Measurements from ENCODE around the gene EIF4H.

The EIF4H gene

DNA sequence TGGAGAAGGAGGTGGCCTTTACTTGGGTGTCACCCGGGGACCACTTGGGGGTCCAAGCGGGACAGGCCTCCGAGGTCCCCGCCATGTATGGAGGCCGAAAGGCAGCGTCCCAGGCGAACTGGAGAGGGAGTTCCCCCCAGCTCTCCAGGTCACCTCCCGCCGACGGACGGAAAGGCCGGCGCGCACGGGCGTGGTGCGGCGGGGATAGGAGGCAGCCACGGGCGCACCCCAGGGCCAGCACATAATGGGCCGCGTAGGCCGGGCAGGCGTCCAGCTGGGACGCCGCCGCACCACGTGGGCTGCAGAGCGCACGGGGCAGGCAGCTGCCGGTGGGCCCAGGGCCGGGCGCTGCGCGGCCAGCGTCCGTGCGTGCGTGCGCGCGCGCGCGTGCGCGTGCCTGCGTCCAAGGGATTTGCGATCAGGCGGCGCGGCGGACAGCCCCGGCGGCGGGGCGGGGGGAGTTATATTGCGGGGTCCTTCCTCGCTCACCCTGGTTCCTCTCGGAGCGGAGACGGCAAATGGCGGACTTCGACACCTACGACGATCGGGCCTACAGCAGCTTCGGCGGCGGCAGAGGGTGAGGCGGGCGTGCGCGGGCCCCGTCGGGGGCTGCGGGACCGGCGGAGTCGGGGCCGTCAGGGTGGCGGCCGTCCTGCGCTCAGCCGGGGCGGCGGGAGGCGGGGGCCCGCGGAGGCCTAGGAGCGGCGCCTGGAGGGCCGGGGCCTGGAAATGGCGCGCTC lies at the start of gene EIF4H:
Gene EIF4H (plus strand): TSS at position 491 of the 740 bp plus-strand sequence. CDS start 28 bp downstream, at position 519.
- DNase-seq (ENCODE audit: low spot score in 2 of 2) = peak; percentile 83 to 97

DNA sequence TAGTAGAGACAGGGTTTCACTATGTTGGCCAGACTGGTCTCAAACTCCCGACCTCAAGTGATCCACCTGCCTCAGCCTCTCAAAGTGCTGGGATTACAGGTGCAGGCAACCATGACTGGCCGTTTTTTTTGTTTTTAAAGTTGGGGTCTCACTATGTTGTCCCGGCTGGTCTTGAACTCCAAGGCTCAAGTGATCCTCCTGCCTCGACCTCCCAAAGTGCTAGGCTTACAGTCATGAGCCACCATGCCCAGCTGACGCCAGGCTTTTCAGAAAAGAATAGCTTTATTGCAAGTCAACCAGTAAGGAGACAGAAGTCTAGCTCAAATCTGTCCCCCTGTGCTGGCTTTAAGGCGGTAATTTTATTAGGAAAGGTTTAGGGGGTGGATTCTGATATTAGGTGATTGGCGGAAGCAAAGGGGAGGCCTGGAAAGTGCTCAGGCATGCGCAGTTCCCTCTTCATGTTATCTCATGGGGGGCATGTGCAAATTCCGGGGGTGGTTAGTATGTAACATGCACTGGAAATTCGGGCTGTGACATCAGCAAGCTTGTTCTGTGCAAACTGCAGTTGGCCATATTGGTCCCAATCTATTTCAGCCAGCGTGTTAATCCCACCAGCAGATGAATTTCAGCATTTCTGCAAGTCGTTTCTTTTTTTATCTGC lies 47.8 kb upstream of the EIF4H start:
- Histone ChIP-seq H3K9me3 (no peaks in the 10 kb centered on the region), H3K4me1 (no peaks in the 10 kb centered on the region), H3K4me3 (no peak overlapping the region), H3K27me3 (ENCODE audit: low read depth) (no peaks in the 10 kb centered on the region), H3K36me3 (replicated peaks) (peaks cover 5% of the 10 kb centered on the region)
- DNase-seq (ENCODE audit: low spot score in 2 of 2) = no peak
- in situ Hi-C loops (cut with MboI; ENCODE audit: low sequenced_read_pairs) = no loop called here

More for the DNA sequence above, at the start of gene EIF4H:
- Histone ChIP-seq H3K27me3 (ENCODE audit: low read depth) (no peaks in the 10 kb centered on the region), H3K4me3 (peak within 1 kb of the TSS; percentile 90), H3K36me3 (replicated peaks) (peaks cover 28% of the 10 kb centered on the region), H3K4me1 (peaks cover 23% of the 10 kb centered on the region), H3K9me3 (no peaks in the 10 kb centered on the region)
- in situ Hi-C loops (cut with MboI; ENCODE audit: low sequenced_read_pairs) = no loop called here

DNA sequence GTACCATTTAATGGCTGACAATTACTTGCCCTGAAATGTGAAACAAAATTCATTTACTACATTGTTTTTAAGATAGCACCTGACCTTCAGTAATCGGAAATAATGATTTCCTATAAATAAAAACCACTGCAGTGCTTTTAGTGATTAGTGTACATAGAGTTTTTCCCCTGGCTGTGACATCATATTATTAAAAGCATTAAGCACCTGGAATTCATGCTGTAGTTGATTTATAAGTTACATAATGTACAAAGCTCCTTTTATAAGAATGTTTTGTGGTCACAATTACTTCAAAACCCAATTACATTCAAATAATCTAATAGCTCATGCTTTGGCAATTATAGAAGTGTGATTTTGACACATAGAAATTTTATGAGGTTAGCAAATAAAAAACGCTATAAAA lies 44.3 kb upstream of the EIF4H start:
- Histone ChIP-seq H3K4me1 (no peaks in the 10 kb centered on the region), H3K4me3 (no peak overlapping the region), H3K9me3 (no peaks in the 10 kb centered on the region), H3K36me3 (replicated peaks) (no peaks in the 10 kb centered on the region), H3K27me3 (ENCODE audit: low read depth) (no peaks in the 10 kb centered on the region)
- in situ Hi-C loops (cut with MboI; ENCODE audit: low sequenced_read_pairs) = no loop called here
- DNase-seq (ENCODE audit: low spot score in 2 of 2) = no peak

DNA sequence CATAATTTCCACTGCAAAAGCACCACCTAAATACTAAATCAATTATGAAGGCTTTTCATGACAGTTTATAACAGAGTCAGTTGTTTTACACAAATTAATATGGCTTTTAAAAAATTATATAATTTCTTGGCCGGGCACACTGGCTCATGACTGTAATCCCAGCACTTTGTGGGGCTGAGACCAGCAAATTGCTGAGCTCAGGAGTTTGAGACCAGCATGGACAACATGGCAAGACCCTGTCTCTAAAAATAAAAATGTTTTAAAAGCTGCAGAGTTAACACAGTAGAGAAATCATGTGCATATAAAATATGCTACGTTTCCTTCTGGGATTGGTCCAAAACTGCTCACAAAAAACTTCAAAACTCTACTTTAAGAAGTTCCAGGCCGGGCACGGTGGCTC lies 43.6 kb upstream of the EIF4H start:
- Histone ChIP-seq H3K27me3 (ENCODE audit: low read depth) (no peaks in the 10 kb centered on the region), H3K4me1 (no peaks in the 10 kb centered on the region), H3K4me3 (no peak overlapping the region), H3K9me3 (no peaks in the 10 kb centered on the region), H3K36me3 (replicated peaks) (no peaks in the 10 kb centered on the region)
- in situ Hi-C loops (cut with MboI; ENCODE audit: low sequenced_read_pairs) = no loop called here
- DNase-seq (ENCODE audit: low spot score in 2 of 2) = no peak

DNA sequence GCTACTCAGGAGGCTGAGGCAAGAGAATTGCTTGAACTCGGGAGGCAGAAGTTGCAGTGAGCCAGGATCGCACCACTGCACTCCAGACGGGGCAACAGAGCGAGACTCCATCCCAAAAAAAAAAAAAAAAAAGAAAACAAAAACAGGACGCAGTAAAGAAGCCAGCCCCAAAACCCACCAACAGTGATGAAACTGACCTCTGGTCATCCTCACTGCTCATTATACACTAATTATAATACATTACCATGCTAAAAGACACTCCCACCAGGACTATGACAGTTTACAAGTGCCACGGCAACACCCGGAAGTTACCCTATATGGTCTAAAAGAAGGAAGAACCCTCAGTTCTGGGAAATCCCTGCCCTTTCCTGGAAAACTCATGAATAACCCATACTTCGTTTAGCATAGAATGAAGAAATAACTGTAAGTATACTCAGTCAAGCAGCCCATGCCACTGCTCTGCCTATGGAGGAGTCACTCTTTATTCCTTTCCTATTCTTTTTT lies 40.0 kb upstream of the EIF4H start:
- peaks cover 12% of the 10 kb centered on the region for H3K4me1 ChIP-seq
- in situ Hi-C loops (cut with MboI; ENCODE audit: low sequenced_read_pairs) = no loop called here
- no peaks in the 10 kb centered on the region for H3K9me3 ChIP-seq
- no peaks in the 10 kb centered on the region for H3K36me3 ChIP-seq (replicated peaks)
- no peak overlapping the region for H3K4me3 ChIP-seq
- no peaks in the 10 kb centered on the region for H3K27me3 ChIP-seq (ENCODE audit: low read depth)
- no peak for DNase-seq (ENCODE audit: low spot score in 2 of 2)

DNA sequence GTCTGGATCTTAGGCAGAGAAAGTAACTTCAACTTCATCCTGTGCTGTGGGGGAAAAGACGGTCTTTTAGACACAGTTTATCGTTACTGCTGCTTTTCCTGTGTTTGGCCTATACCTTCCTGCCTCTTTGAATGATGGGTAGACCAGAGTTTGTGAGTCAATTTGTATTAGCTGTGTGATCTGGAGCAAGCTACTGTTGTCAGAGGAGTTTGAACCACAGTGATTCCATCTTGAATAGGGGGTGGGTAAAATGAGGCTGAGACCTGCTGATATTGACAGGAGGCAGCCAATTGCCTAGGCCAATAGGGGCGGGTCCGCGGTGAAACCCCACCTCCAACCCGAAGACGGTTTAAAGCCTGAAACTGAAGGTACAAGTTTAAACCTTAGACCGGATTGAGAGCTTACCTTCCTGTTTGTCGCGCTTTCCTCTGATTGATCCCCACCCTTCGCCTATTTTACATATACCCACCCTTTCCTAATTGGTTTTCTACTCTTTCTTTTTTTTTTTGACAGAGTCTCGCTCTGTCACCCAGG lies 35.8 kb upstream of the EIF4H start:
- no peaks in the 10 kb centered on the region for H3K36me3 ChIP-seq (replicated peaks)
- in situ Hi-C loops (cut with MboI; ENCODE audit: low sequenced_read_pairs) = no loop called here
- peaks cover 4% of the 10 kb centered on the region; the same call in 1 of the 2 replicates for H3K9me3 ChIP-seq
- H3K27me3 ChIP-seq (ENCODE audit: low read depth) = no peaks in the 10 kb centered on the region
- peaks cover 17% of the 10 kb centered on the region for H3K4me1 ChIP-seq
- DNase-seq (ENCODE audit: low spot score in 2 of 2) = peak in 1 of 2 experiments; percentile 24
- no peak overlapping the region for H3K4me3 ChIP-seq

DNA sequence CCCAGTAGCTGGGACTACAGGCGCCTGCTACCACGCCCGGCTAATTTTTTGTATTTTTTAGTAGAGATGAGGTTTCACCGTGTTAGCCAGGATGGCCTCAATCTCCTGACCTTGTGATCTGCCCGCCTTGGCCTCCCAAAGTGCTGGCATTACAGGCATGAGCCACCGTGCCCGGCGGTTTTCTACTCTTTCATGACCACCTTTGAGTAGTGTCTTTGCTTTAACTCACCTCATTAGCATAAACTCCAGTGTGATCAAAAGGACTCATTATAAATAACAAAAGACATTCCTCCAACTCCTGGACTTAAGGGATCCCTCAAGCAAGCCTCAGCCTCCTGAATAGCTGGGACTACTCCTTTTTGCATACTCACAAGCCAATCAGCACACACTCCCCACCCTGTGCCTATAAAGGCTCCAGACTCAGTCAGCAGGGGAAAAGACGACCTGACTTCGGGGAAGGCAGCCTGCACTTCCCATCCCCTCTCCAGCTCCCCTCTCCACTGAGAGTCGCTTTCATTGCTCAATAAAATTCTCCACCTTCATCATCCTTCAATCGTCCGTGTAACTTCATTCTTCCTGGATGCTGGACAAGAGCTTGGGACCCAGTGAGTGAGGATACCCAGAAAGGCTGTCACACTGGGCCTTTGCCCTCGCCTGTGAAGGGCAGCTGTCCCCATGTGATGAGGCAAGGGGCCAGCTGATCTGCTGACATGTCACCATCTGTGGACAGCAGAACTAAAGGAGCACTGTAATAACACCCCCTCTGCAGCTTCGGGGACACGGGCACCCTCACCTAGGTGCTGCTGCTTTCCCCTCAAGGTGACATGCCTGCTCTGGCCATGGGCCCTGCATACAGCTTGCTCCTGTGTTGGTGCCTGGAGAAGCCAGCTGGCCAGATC lies 35.0 kb upstream of the EIF4H start:
- H3K36me3 ChIP-seq (replicated peaks) = no peaks in the 10 kb centered on the region
- in situ Hi-C loops (cut with MboI; ENCODE audit: low sequenced_read_pairs) = no loop called here
- H3K4me1 ChIP-seq = peaks cover 17% of the 10 kb centered on the region
- DNase-seq (ENCODE audit: low spot score in 2 of 2) = peak; percentile 59 to 72
- H3K4me3 ChIP-seq = no peak overlapping the region
- H3K27me3 ChIP-seq (ENCODE audit: low read depth) = no peaks in the 10 kb centered on the region
- H3K9me3 ChIP-seq = peaks cover 4% of the 10 kb centered on the region; the same call in 1 of the 2 replicates

DNA sequence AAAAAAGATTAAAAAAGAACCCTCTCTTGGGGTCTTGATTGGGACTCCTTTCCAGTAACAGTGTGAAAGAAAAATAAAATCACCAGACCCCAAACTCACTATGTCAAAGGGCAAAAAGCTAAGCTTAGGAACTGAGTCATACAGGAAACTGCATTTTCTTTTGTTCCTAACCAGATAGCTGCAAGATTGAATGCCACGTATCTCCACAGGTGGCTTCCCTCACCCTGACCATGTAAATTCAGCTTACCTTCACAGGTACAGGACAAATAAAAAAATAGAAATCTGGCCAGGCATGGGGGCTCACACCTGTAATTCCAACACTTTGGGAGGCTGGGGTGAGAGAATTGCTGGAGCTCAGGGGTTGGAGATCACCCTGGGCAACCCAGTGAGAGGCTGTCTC lies 32.5 kb upstream of the EIF4H start:
- Histone ChIP-seq H3K36me3 (replicated peaks) (no peaks in the 10 kb centered on the region), H3K4me1 (peaks cover 17% of the 10 kb centered on the region), H3K9me3 (peaks cover 4% of the 10 kb centered on the region; the same call in 1 of the 2 replicates), H3K27me3 (ENCODE audit: low read depth) (no peaks in the 10 kb centered on the region), H3K4me3 (no peak overlapping the region)
- in situ Hi-C loops (cut with MboI; ENCODE audit: low sequenced_read_pairs) = no loop called here
- DNase-seq (ENCODE audit: low spot score in 2 of 2) = no peak

DNA sequence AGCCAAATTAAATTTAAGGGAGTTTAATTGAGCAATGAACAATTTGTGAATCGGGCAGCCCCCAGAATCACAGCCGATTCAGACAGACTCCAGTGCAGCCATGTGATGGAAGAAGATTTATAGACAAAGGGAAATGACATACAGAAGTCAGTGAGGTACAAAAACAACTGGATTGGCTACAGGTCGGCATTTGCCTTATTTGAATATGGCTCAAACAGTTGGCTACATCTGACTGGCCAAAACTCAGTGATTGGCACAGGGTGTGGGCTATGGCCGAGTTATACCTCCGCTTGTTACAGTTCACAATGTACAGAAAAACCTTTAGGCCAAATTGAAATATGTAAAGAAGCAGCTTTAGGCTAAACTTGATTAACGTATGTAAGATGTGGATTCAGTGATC lies 30.8 kb upstream of the EIF4H start:
- Histone ChIP-seq H3K36me3 (replicated peaks) (no peaks in the 10 kb centered on the region), H3K4me1 (peaks cover 12% of the 10 kb centered on the region), H3K27me3 (ENCODE audit: low read depth) (no peaks in the 10 kb centered on the region), H3K9me3 (peaks cover 4% of the 10 kb centered on the region; the same call in 1 of the 2 replicates), H3K4me3 (no peak overlapping the region)
- no peak for DNase-seq (ENCODE audit: low spot score in 2 of 2)
- in situ Hi-C loops (cut with MboI; ENCODE audit: low sequenced_read_pairs) = no loop called here

DNA sequence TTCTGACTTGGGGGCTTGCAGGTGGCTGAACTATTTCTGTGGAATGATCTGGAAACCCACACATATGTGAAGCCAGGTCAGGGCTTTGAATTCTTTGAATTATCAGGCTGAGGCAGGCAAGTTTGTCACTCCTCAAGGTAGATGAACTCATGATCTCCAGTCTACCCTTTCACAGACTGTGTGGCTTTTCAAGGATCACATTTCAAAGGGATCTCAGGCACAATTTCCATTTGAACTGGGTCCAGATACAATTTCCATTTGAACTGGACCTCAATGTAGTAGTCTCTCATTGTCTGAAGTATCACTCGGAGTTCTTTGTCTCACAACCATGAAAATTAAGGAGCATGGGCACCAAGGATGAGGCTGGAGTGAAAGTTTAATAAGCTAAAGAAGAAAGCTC lies 25.7 kb upstream of the EIF4H start:
- Histone ChIP-seq H3K9me3 (peaks cover 4% of the 10 kb centered on the region), H3K4me3 (no peak overlapping the region), H3K4me1 (no peaks in the 10 kb centered on the region), H3K27me3 (ENCODE audit: low read depth) (no peaks in the 10 kb centered on the region), H3K36me3 (replicated peaks) (no peaks in the 10 kb centered on the region)
- in situ Hi-C loops (cut with MboI; ENCODE audit: low sequenced_read_pairs) = no loop called here
- DNase-seq (ENCODE audit: low spot score in 2 of 2) = no peak

DNA sequence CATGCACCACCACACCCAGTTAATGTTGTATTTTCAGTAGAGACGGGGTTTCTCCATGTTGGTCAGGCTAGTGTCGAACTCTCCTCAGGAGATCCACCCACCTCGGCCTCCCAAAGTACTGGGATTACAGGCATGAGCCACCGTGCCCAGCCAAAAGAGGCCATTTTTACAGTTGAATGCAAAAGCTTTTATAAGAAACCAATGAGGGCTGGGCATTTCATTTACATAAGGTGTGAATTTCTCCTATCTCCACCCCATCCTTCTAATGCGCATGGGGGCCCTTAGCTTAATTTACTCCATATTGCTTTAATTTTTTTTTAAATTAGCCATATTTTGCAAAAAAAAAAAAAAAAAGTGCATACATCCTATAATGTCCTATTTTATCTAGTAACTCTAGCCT lies 25.1 kb upstream of the EIF4H start:
- Histone ChIP-seq H3K36me3 (replicated peaks) (no peaks in the 10 kb centered on the region), H3K4me3 (no peak overlapping the region), H3K4me1 (no peaks in the 10 kb centered on the region), H3K27me3 (ENCODE audit: low read depth) (no peaks in the 10 kb centered on the region), H3K9me3 (peaks cover 4% of the 10 kb centered on the region)
- DNase-seq (ENCODE audit: low spot score in 2 of 2) = no peak
- in situ Hi-C loops (cut with MboI; ENCODE audit: low sequenced_read_pairs) = no loop called here

DNA sequence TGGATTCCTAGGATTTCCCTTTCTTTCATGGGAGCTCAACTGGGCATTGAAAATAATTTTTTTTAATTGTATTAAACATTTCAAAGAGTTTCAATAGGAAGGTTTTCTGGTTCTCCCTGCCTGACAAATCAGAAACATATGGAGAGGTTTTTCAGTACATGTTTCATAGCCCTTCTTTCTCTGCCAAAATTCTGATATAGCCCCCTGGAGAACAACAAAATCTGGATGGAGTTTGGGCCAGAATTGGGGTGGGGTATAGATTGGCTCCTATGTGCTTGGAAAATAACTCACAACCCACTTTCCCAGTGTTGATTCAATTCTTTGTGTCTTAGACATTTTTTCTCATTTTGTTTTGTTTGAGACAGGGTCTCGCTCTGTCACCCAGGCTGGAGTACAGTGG lies 24.6 kb upstream of the EIF4H start:
- H3K27me3 ChIP-seq (ENCODE audit: low read depth) = no peaks in the 10 kb centered on the region
- no peak overlapping the region for H3K4me3 ChIP-seq
- no peaks in the 10 kb centered on the region for H3K4me1 ChIP-seq
- in situ Hi-C loops (cut with MboI; ENCODE audit: low sequenced_read_pairs) = no loop called here
- H3K9me3 ChIP-seq = peaks cover 4% of the 10 kb centered on the region
- no peaks in the 10 kb centered on the region for H3K36me3 ChIP-seq (replicated peaks)
- DNase-seq (ENCODE audit: low spot score in 2 of 2) = no peak

DNA sequence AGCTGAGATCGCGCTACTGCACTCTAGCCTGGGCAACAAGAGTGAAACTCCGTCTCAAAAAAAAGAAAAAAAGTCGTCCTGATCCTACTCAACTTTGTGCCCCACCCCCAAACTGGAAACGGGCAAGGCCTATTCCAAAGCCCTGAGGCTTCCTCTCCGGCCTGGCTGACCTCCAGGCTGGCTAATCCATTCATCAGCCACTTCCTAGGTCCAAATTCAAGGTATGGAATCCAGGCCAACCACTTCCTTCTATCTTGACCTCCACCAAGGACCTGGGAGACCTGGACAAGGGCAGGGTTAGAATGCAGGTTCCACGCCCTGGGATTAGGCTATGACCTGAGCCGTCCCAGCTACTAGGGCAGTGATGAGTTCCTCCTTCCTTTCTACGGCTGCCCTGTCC lies 20.4 kb upstream of the EIF4H start:
- in situ Hi-C loops (cut with MboI; ENCODE audit: low sequenced_read_pairs) = no loop called here
- no peaks in the 10 kb centered on the region for H3K36me3 ChIP-seq (replicated peaks)
- H3K4me1 ChIP-seq = no peaks in the 10 kb centered on the region
- H3K9me3 ChIP-seq = peaks cover 1% of the 10 kb centered on the region; the same call in 1 of the 2 replicates
- H3K4me3 ChIP-seq = no peak overlapping the region
- H3K27me3 ChIP-seq (ENCODE audit: low read depth) = no peaks in the 10 kb centered on the region
- DNase-seq (ENCODE audit: low spot score in 2 of 2) = no peak

Measured in HAP-1 (cell line).